Osteocyte (in vitro differentiated cells): ENCODE results near the gene DEPDC5. TPM values are rescaled to one million over a fixed set of nuclear protein-coding genes. Genes with fewer than 3 reads are reported as not detected.

Source experiments
- DNase-seq: peaks from one replicate; pipeline ENCODE4 v3.0.0; 2021; ENCODE audit warnings: mixed read lengths; ENCODE audit not compliant: unreplicated experiment; ENCODE audit errors: extremely low spot score
- H3K27ac Mint-ChIP-seq: one replicate; pipeline ENCODE4 v1.8.0; 2021; ENCODE audit warnings: mild to moderate bottlenecking, mixed read lengths; ENCODE audit not compliant: unreplicated experiment
- H3K27me3 Mint-ChIP-seq: one replicate; pipeline ENCODE4 v1.8.0; 2021; ENCODE audit warnings: mixed read lengths; ENCODE audit not compliant: unreplicated experiment
- H3K36me3 Mint-ChIP-seq: one replicate; pipeline ENCODE4 v1.8.0; 2021; ENCODE audit warnings: mixed read lengths; ENCODE audit not compliant: unreplicated experiment
- H3K4me1 Mint-ChIP-seq: one replicate; pipeline ENCODE4 v1.8.0; 2021; ENCODE audit warnings: mixed read lengths; ENCODE audit not compliant: unreplicated experiment
- H3K4me3 Mint-ChIP-seq: one replicate; pipeline ENCODE4 v1.8.0; 2021; ENCODE audit warnings: mild to moderate bottlenecking, moderate library complexity, mixed read lengths; ENCODE audit not compliant: unreplicated experiment
- H3K9me3 Mint-ChIP-seq: one replicate; pipeline ENCODE4 v1.8.0; 2021; ENCODE audit warnings: mixed read lengths; ENCODE audit not compliant: unreplicated experiment
- total RNA-seq: library from RNA; stranded (reverse); gene quantifications from 2 replicates; pipeline ENCODE4 v1.2.1, GENCODE V29; 2021
- TF ChIP-seq, protein P1 (sequence below): fragments of 200-600 bp; sonication (generic); IDR thresholded peaks from 2 replicates; pipeline ENCODE4 v1.5.0; 2021; ENCODE audit warnings: antibody characterized with exemption, mild to moderate bottlenecking, moderate library complexity

DEPDC5 gene
- total RNA-seq, 1 donor from 2014 or later: 30.7 TPM

DNA sequence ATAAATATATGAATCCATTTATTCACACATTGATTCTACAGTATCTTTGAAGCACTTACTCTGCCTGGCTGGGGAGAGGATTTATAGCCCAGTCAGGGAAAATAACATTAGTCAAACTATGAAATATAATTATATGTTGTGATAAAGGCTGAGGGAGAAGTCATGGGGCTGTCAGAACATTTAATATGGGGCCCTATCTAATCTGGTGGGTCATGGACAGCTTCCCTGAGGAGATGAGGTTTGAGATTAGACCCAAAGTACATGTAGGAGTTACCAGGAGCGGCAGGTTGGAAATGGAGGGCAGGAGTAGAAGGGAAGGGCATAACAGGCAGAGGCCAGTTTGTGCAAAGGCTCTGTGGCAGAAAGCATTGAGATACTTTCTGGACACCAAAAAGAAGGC, 86.2 kb downstream of the DEPDC5 start:
- no peaks in the 10 kb centered on the region for H3K9me3 Mint-ChIP-seq
- H3K4me1 Mint-ChIP-seq: no peaks in the 10 kb centered on the region
- TF ChIP-seq, protein P1, sequence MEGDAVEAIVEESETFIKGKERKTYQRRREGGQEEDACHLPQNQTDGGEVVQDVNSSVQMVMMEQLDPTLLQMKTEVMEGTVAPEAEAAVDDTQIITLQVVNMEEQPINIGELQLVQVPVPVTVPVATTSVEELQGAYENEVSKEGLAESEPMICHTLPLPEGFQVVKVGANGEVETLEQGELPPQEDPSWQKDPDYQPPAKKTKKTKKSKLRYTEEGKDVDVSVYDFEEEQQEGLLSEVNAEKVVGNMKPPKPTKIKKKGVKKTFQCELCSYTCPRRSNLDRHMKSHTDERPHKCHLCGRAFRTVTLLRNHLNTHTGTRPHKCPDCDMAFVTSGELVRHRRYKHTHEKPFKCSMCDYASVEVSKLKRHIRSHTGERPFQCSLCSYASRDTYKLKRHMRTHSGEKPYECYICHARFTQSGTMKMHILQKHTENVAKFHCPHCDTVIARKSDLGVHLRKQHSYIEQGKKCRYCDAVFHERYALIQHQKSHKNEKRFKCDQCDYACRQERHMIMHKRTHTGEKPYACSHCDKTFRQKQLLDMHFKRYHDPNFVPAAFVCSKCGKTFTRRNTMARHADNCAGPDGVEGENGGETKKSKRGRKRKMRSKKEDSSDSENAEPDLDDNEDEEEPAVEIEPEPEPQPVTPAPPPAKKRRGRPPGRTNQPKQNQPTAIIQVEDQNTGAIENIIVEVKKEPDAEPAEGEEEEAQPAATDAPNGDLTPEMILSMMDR: no peak
- peaks cover 38% of the 10 kb centered on the region for H3K36me3 Mint-ChIP-seq
- no peak overlapping the region for H3K4me3 Mint-ChIP-seq
- no peak for DNase-seq
- no peak overlapping the region for H3K27ac Mint-ChIP-seq
- no peaks in the 10 kb centered on the region for H3K27me3 Mint-ChIP-seq

DNA sequence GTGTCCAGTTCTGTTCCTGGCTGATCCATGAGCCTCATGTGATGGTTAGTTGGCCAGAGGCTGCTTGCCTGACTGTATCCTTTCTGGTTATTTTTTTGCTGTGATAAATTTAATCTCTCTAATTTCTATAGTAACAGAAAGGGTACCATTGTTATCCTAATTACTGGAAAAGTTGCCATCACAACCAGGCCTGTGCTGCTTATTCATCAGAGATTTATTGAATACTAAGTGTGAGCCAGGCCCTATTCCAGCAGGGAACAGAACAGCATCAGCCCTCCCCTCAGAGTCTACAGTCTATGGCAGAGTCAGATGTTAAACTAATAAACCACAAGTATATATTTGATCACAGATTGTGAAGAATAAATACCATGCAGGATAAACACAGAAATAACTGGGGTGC, 86.8 kb downstream of the DEPDC5 start:
- TF ChIP-seq, protein P1: no peak
- no peak for DNase-seq
- peaks cover 41% of the 10 kb centered on the region for H3K36me3 Mint-ChIP-seq
- H3K9me3 Mint-ChIP-seq: no peaks in the 10 kb centered on the region
- H3K27me3 Mint-ChIP-seq: no peaks in the 10 kb centered on the region
- H3K4me1 Mint-ChIP-seq: no peaks in the 10 kb centered on the region
- H3K4me3 Mint-ChIP-seq: no peak overlapping the region
- no peak overlapping the region for H3K27ac Mint-ChIP-seq

DNA sequence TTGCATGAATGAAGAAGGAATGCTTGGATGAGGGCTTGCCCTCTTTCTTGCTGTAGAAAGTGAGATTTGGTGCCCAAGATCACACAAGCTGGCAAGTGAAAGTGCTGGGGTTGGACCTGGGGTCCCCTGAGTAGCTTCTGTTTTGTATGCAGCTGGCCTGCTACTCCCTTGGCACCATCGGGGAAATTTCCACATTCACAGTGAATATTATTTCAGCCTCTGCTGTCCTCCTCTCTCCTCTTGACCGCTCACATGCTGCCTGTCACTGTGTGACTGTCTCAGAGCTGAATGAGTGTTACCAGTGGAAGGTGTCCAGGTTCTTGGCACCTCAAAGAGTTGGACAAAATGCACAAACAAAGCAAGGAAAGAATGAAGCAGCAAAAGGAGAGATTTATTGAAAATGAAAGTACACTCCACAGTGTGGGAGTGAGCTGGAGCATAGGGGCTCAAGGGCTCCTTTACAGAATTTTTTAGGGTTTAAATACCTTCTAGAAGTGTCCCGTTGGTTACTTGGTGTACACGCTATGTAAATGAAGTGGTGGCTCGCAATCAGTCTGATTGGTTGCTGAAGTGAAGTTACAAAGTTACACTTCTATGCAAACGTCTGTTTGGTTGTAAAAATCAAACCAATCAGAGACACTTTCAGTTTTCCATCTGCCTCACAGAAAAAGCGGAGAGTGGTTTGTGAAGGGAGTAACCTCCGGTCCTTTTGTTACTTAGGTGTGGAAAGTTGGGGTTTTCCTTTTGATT, 87.4 kb downstream of the DEPDC5 start:
- no peaks in the 10 kb centered on the region for H3K27me3 Mint-ChIP-seq
- H3K27ac Mint-ChIP-seq: no peak overlapping the region
- H3K9me3 Mint-ChIP-seq: no peaks in the 10 kb centered on the region
- DNase-seq: no peak
- H3K4me3 Mint-ChIP-seq: no peak overlapping the region
- peaks cover 42% of the 10 kb centered on the region for H3K36me3 Mint-ChIP-seq
- TF ChIP-seq, protein P1: no peak
- H3K4me1 Mint-ChIP-seq: no peaks in the 10 kb centered on the region

DNA sequence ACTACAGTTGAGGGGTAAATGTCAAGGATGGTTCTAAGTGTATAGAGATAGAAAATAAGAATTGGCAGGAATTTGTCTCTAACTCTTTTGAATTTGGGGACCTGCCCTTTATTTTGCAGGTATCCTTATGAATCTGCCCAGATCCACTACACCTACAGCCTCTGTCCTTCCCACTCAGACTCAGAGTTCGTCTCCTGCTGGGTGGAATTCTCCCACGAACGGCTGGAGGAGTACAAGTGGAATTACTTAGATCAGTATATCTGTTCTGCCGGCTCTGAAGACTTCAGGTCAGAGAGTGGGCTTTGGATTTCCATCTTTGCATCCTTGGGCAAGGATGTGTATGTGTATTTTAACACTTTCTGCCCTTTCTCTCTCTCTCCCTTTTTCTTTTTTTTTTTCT, 89.7 kb downstream of the DEPDC5 start:
- TF ChIP-seq, protein P1: no peak
- Mint-ChIP-seq H3K4me1 (no peaks in the 10 kb centered on the region), H3K9me3 (no peaks in the 10 kb centered on the region), H3K4me3 (no peak overlapping the region), H3K27me3 (no peaks in the 10 kb centered on the region), H3K36me3 (peaks cover 48% of the 10 kb centered on the region), H3K27ac (no peak overlapping the region)
- DNase-seq: no peak

DNA sequence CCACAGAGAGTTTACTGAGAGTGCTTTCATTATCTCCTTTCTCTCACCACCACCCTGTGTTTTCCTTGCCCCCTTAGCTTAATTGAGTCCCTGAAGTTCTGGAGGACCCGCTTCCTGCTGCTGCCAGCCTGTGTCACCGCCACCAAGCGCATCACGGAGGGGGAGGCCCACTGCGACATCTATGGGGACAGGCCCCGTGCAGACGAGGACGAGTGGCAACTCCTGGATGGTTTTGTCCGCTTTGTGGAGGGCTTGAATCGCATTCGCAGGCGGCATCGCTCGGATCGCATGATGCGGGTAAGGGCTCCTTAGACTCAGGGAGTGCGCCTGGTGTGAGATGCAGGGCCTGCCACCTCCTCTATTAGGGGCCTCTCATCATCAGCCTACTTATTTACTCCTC, 91.1 kb downstream of the DEPDC5 start:
- TF ChIP-seq, protein P1: no peak
- no peak overlapping the region for H3K27ac Mint-ChIP-seq
- H3K9me3 Mint-ChIP-seq: no peaks in the 10 kb centered on the region
- no peak overlapping the region for H3K4me3 Mint-ChIP-seq
- no peaks in the 10 kb centered on the region for H3K27me3 Mint-ChIP-seq
- H3K4me1 Mint-ChIP-seq: no peaks in the 10 kb centered on the region
- DNase-seq: no peak
- peaks cover 48% of the 10 kb centered on the region for H3K36me3 Mint-ChIP-seq
